HepG2 (cell line): Measurements from ENCODE around the gene EHD1. TPM values are rescaled to one million over a fixed set of nuclear protein-coding genes. Genes with fewer than 3 reads are reported as not detected.

ENCODE experiments used
- FOXC1 ChIP-seq: sonication (generic); formaldehyde crosslinking; IDR thresholded peaks from 2 replicates; pipeline ENCODE4 v1.8.0; 2022; ENCODE audit warnings: mild to moderate bottlenecking, missing genetic modification reagents, borderline replicate concordance
- GTF3A ChIP-seq: sonication (generic); formaldehyde crosslinking; conservative IDR thresholded peaks from 2 replicates; pipeline ENCODE4 v1.4.0; 2020; ENCODE audit warnings: mild to moderate bottlenecking, missing genetic modification reagents
- ISL2 ChIP-seq: sonication (generic); formaldehyde crosslinking; IDR thresholded peaks from 2 replicates; pipeline ENCODE4 v1.5.0; 2020; ENCODE audit warnings: missing genetic modification reagents
- MTA3 ChIP-seq: sonication (generic); formaldehyde crosslinking; IDR thresholded peaks from 2 replicates; pipeline ENCODE4 v1.4.0; 2020; ENCODE audit warnings: missing genetic modification reagents
- ONECUT2 ChIP-seq: sonication (generic); formaldehyde crosslinking; IDR thresholded peaks from 2 replicates; pipeline ENCODE4 v1.4.0; 2020; ENCODE audit warnings: missing genetic modification reagents
- PTBP1 ChIP-seq: fragments of 200-400 bp; formaldehyde crosslinking; IDR thresholded peaks from 2 replicates; pipeline ENCODE4 v1.6.1; 2018; ENCODE audit warnings: low read length, low read depth; ENCODE audit not compliant: poor library complexity, severe bottlenecking
- RXRA ChIP-seq: sonication (generic); formaldehyde crosslinking; IDR thresholded peaks from 2 replicates; pipeline ENCODE4 v1.5.1; 2020; ENCODE audit warnings: missing genetic modification reagents
- SP2 ChIP-seq: sonication (generic); formaldehyde crosslinking; IDR thresholded peaks from 2 replicates; pipeline ENCODE4 v1.5.1; 2020; ENCODE audit warnings: mild to moderate bottlenecking, missing genetic modification reagents
- SRSF4 ChIP-seq: fragments of 200-400 bp; formaldehyde crosslinking; IDR thresholded peaks from one replicate; pipeline ENCODE4 v1.6.1; 2018; ENCODE audit warnings: mild to moderate bottlenecking, low read depth, low read length, moderate library complexity; ENCODE audit not compliant: poor library complexity, severe bottlenecking
- XBP1 ChIP-seq: sonication (generic); formaldehyde crosslinking; IDR thresholded peaks from 2 replicates; pipeline ENCODE4 v1.5.0; 2020; ENCODE audit warnings: missing genetic modification reagents
- ZFAT ChIP-seq: sonication (generic); formaldehyde crosslinking; conservative IDR thresholded peaks from 2 replicates; pipeline ENCODE4 v1.8.1; 2023; ENCODE audit warnings: missing genetic modification reagents, inconsistent platforms
- ZIK1 ChIP-seq: sonication (generic); formaldehyde crosslinking; IDR thresholded peaks from 2 replicates; pipeline ENCODE4 v1.5.0; 2020; ENCODE audit warnings: mild to moderate bottlenecking, low read depth, missing genetic modification reagents, borderline replicate concordance
- ZKSCAN5 ChIP-seq: sonication (generic); formaldehyde crosslinking; IDR thresholded peaks from 2 replicates; pipeline ENCODE4 v1.5.1; 2020; ENCODE audit warnings: mild to moderate bottlenecking, missing genetic modification reagents
- ZNF205 ChIP-seq: IDR thresholded peaks from 2 replicates; pipeline ENCODE4 v1.6.1; 2018; ENCODE audit warnings: missing biosample characterization, missing genetic modification reagents
- ZNF549 ChIP-seq: sonication (generic); formaldehyde crosslinking; IDR thresholded peaks from 2 replicates; pipeline ENCODE4 v1.5.0; 2020; ENCODE audit warnings: missing genetic modification reagents
- ZNF709 ChIP-seq: sonication (generic); formaldehyde crosslinking; IDR thresholded peaks from 2 replicates; pipeline ENCODE4 v1.5.0; 2020; ENCODE audit warnings: mild to moderate bottlenecking, missing genetic modification reagents
- ZNF75D ChIP-seq: sonication (generic); formaldehyde crosslinking; IDR thresholded peaks from 2 replicates; pipeline ENCODE4 v1.8.1; 2023; ENCODE audit warnings: missing genetic modification reagents, mild to moderate bottlenecking, borderline replicate concordance
- ZNF816 ChIP-seq: sonication (generic); formaldehyde crosslinking; IDR thresholded peaks from 2 replicates; pipeline ENCODE4 v1.8.0; 2022; ENCODE audit warnings: missing genetic modification reagents, mild to moderate bottlenecking, borderline replicate concordance
- polyA plus RNA-seq, 8 experiments: library from polyadenylated mRNA; depleted of rRNA in 3 of 8; stranded (reverse) in 7 of 8; unstranded in 1 of 8; fragments of >200 nt; fragmentation: Illumina TruSeq in 4 of 8; extraction: Trizol in 4 of 8; gene quantifications; 2 replicates each; pipeline versions ENCODE4 v1.2.1 to v1.2.3, GENCODE V29; 2011 to 2016; ENCODE audit warnings: low read depth in 4 of 8, missing spikeins in 1 of 8, mixed read lengths in 1 of 8; ENCODE audit not compliant: insufficient read depth in 1 of 8
- total RNA-seq, 5 experiments: library from RNA; depleted of rRNA; stranded (reverse); fragments of >200 nt; fragmentation: Illumina TruSeq; extraction: Trizol; gene quantifications; 2 replicates each; pipeline ENCODE4 v1.2.3, GENCODE V29; 2016; ENCODE audit warnings: low read depth in 1 of 5
- TF ChIP-seq, protein P1 (sequence below): sonication (generic); formaldehyde crosslinking; IDR thresholded peaks from 2 replicates; pipeline ENCODE4 v1.8.1; 2023; ENCODE audit warnings: missing genetic modification reagents, mild to moderate bottlenecking, borderline replicate concordance
- TF ChIP-seq, protein P2 (sequence below): sonication (generic); formaldehyde crosslinking; IDR thresholded peaks from 2 replicates; pipeline ENCODE4 v1.4.0; 2020; ENCODE audit warnings: missing genetic modification reagents
- TF ChIP-seq, protein P3 (sequence below): sonication (generic); formaldehyde crosslinking; IDR thresholded peaks from 2 replicates; pipeline ENCODE4 v1.8.1; 2023; ENCODE audit warnings: missing genetic modification reagents, inconsistent platforms, borderline replicate concordance
- TF ChIP-seq, protein P4 (sequence below): fragments of 450-650 bp; IDR thresholded peaks from 2 replicates; pipeline ENCODE4 v1.6.1; 2016

Gene EHD1
- total and polyA plus RNA-seq, 2 of the 13 experiments (the other 11 are each of a cell fraction or from before 2014, with no cell fraction given): 23.6 to 26.6 TPM

DNA sequence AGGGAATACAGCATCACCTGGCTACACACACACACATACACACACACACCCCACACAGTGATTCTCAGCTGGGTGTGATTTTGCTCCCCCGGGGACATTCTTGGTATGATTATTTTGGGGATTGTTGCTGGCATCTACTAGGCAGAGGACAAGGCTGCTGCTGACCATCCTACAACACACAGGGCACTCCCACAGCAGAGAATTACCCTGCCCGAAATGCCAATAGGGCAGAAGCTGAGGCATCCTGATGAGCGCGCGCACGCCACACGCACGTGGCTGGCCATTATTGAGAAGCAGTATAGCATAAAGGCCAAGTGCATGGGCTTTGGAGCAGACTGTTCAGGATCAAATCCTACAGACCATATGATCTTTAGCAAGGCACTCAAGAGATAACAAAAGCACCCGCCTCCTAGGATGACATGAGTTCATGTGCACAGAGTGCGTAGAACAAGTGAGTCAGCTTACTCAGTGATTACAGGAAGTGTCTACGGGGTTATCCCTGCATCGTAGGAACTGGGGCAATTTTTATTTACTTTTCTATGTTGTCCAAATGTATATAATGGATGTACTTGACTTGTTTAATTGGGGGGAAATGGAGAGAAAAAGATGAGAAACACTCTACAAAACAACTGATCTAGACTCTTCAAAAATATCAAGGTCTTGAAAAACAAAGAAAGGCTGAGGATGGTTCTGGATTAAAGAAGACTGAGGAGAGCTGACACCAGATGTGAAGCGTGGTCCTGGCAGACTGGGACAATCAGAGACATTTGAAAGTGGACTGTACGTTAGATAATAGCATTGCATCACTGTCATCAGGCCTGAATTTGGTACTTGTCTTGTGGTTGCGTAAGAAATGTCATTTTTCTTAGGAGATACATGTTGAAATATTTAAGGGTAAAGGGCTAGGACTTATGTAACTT, 7.2 kb upstream of the EHD1 start (continued):
- TF ChIP-seq, protein P1, sequence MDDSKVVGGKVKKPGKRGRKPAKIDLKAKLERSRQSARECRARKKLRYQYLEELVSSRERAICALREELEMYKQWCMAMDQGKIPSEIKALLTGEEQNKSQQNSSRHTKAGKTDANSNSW (CRISPR knock-in tag): no peak
- no peak for TF ChIP-seq ZNF816
- TF ChIP-seq ZNF205 (CRISPR knock-in tag): no peak; the same call in 1 of the 2 replicates
- TF ChIP-seq SP2 (CRISPR knock-in tag): no peak
- TF ChIP-seq MTA3 (CRISPR knock-in tag): no peak
- no peak for TF ChIP-seq ZKSCAN5 (CRISPR knock-in tag)
- TF ChIP-seq PTBP1: no peak
- TF ChIP-seq SRSF4: no peak
- TF ChIP-seq FOXC1 (CRISPR knock-in tag): no peak
- no peak for TF ChIP-seq ZNF549 (CRISPR knock-in tag)
- TF ChIP-seq ONECUT2 (CRISPR knock-in tag): no peak
- peak; percentile 66; the same call in 1 of the 2 replicates for TF ChIP-seq RXRA (CRISPR knock-in tag)
- TF ChIP-seq, protein P2, sequence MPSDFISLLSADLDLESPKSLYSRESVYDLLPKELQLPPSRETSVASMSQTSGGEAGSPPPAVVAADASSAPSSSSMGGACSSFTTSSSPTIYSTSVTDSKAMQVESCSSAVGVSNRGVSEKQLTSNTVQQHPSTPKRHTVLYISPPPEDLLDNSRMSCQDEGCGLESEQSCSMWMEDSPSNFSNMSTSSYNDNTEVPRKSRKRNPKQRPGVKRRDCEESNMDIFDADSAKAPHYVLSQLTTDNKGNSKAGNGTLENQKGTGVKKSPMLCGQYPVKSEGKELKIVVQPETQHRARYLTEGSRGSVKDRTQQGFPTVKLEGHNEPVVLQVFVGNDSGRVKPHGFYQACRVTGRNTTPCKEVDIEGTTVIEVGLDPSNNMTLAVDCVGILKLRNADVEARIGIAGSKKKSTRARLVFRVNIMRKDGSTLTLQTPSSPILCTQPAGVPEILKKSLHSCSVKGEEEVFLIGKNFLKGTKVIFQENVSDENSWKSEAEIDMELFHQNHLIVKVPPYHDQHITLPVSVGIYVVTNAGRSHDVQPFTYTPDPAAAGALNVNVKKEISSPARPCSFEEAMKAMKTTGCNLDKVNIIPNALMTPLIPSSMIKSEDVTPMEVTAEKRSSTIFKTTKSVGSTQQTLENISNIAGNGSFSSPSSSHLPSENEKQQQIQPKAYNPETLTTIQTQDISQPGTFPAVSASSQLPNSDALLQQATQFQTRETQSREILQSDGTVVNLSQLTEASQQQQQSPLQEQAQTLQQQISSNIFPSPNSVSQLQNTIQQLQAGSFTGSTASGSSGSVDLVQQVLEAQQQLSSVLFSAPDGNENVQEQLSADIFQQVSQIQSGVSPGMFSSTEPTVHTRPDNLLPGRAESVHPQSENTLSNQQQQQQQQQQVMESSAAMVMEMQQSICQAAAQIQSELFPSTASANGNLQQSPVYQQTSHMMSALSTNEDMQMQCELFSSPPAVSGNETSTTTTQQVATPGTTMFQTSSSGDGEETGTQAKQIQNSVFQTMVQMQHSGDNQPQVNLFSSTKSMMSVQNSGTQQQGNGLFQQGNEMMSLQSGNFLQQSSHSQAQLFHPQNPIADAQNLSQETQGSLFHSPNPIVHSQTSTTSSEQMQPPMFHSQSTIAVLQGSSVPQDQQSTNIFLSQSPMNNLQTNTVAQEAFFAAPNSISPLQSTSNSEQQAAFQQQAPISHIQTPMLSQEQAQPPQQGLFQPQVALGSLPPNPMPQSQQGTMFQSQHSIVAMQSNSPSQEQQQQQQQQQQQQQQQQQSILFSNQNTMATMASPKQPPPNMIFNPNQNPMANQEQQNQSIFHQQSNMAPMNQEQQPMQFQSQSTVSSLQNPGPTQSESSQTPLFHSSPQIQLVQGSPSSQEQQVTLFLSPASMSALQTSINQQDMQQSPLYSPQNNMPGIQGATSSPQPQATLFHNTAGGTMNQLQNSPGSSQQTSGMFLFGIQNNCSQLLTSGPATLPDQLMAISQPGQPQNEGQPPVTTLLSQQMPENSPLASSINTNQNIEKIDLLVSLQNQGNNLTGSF (CRISPR knock-in tag): no peak
- TF ChIP-seq, protein P3, sequence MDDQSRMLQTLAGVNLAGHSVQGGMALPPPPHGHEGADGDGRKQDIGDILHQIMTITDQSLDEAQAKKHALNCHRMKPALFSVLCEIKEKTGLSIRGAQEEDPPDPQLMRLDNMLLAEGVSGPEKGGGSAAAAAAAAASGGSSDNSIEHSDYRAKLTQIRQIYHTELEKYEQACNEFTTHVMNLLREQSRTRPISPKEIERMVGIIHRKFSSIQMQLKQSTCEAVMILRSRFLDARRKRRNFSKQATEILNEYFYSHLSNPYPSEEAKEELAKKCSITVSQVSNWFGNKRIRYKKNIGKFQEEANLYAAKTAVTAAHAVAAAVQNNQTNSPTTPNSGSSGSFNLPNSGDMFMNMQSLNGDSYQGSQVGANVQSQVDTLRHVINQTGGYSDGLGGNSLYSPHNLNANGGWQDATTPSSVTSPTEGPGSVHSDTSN (CRISPR knock-in tag): no peak
- TF ChIP-seq ZNF75D (CRISPR knock-in tag): no peak
- no peak for TF ChIP-seq GTF3A (CRISPR knock-in tag)
- no peak for TF ChIP-seq XBP1
- no peak for TF ChIP-seq ZIK1
- no peak for TF ChIP-seq ISL2 (CRISPR knock-in tag)
- no peak for TF ChIP-seq ZFAT
- TF ChIP-seq, protein P4, sequence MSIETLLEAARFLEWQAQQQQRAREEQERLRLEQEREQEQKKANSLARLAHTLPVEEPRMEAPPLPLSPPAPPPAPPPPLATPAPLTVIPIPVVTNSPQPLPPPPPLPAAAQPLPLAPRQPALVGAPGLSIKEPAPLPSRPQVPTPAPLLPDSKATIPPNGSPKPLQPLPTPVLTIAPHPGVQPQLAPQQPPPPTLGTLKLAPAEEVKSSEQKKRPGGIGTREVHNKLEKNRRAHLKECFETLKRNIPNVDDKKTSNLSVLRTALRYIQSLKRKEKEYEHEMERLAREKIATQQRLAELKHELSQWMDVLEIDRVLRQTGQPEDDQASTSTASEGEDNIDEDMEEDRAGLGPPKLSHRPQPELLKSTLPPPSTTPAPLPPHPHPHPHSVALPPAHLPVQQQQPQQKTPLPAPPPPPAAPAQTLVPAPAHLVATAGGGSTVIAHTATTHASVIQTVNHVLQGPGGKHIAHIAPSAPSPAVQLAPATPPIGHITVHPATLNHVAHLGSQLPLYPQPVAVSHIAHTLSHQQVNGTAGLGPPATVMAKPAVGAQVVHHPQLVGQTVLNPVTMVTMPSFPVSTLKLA: peak; percentile 60
- TF ChIP-seq ZNF709 (CRISPR knock-in tag): no peak
